Uterus (tissue), 2 donors: ENCODE data around the gene ADI1.

Experiments used
- POLR2A ChIP-seq, 2 donors: fragments of 450-650 bp; IDR thresholded peaks; one replicate each; pipeline ENCODE4 v1.6.1; 2016; ENCODE audit warnings: antibody characterized with exemption in 2 of 2, mild to moderate bottlenecking in 1 of 2, moderate library complexity in 1 of 2
- TF ChIP-seq, protein P1 (sequence below), 4 experiments: fragments of 200-600 bp in 2 of 4; fragments of 450-650 bp in 2 of 4; sonication (generic) in 2 of 4; IDR thresholded peaks; one replicate each; pipeline ENCODE4 v1.5.1; 2016 to 2019; ENCODE audit warnings: antibody characterized with exemption in 4 of 4, mild to moderate bottlenecking in 2 of 4, moderate library complexity in 1 of 4

GRCh38 chr2:3464401-3465005 lies 54.8 kb downstream of the ADI1 start:
- TF ChIP-seq, protein P1, sequence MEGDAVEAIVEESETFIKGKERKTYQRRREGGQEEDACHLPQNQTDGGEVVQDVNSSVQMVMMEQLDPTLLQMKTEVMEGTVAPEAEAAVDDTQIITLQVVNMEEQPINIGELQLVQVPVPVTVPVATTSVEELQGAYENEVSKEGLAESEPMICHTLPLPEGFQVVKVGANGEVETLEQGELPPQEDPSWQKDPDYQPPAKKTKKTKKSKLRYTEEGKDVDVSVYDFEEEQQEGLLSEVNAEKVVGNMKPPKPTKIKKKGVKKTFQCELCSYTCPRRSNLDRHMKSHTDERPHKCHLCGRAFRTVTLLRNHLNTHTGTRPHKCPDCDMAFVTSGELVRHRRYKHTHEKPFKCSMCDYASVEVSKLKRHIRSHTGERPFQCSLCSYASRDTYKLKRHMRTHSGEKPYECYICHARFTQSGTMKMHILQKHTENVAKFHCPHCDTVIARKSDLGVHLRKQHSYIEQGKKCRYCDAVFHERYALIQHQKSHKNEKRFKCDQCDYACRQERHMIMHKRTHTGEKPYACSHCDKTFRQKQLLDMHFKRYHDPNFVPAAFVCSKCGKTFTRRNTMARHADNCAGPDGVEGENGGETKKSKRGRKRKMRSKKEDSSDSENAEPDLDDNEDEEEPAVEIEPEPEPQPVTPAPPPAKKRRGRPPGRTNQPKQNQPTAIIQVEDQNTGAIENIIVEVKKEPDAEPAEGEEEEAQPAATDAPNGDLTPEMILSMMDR (IDR thresholded peaks at IDR 0.05) = no peak
- TF ChIP-seq POLR2A (IDR thresholded peaks at IDR 0.05) = no peak
